ENCODE results near the gene CTTNBP2. TPM values are rescaled to one million over a fixed set of nuclear protein-coding genes. Genes with fewer than 3 reads are reported as not detected.

CTTNBP2 gene
- total and polyA plus RNA-seq, 10 of the 15 experiments (the other 5 are each of a cell fraction or from before 2014, with no cell fraction given) = 0.04 to 0.43 TPM; not detected in 8

DNA sequence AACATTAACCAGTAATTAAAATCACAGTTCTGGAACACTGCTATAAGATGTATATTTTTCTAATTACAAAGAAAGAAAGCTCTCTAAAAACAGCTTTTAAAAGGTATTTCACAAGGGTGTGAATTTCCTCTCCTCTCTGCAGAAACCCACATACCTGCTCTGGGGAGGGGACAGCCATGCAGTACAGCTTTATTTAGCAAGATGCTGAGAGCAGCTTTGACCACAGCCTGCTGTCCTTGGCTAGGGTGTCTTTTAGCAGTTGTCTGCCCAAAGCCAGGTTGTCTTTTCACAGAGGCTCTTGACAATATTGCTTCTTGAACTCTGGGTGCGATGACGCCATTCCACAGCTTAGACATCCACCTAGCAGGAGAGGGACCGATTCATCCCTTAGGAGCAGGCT lies 148.3 kb downstream of the CTTNBP2 start:
- Histone ChIP-seq H3K79me2 (ENCODE audit: control insufficient read depth, insufficient read depth, low read length) (no peaks in the 10 kb centered on the region), H3K9ac (ENCODE audit: control insufficient read depth, insufficient read depth, low read length) (no peak overlapping the region), H3K4me1 (ENCODE audit: control insufficient read depth, insufficient read depth, low read length) (no peaks in the 10 kb centered on the region), H3K9me3 (replicated peaks; ENCODE audit: control insufficient read depth, insufficient read depth, low read length) (no peaks in the 10 kb centered on the region), H3K4me3 (no peak overlapping the region), H4K20me1 (ENCODE audit: control insufficient read depth, insufficient read depth) (no peaks in the 10 kb centered on the region), H3K4me2 (ENCODE audit: control insufficient read depth, insufficient read depth) (no peak overlapping the region), H3K27me3 (replicated peaks in 1 of 2; ENCODE audit: control insufficient read depth in 2 of 2, insufficient read depth in 2 of 2, low read length in 1 of 2) (no peaks in the 10 kb centered on the region), H3K36me3 (ENCODE audit: control insufficient read depth in 2 of 2, insufficient read depth in 2 of 2, low read length in 1 of 2) (no peaks in the 10 kb centered on the region), H2AFZ (ENCODE audit: control insufficient read depth, low read depth, low read length) (no peak overlapping the region; the same call in 1 of the 2 replicates), H3K27ac (ENCODE audit: control insufficient read depth, insufficient read depth) (no peak overlapping the region)
- WGBS (ENCODE audit: insufficient coverage, insufficient replicate concordance, low lambda C conversion rate, missing lambda C conversion rate) = 59% methylated on average over 3 of the region's 3 CpGs
- SMC1A ChIA-PET (ENCODE audit: uncharacterized antibody, unreplicated experiment) = interaction anchor here (0.8 to 6.1 kb wide), 12 partner anchors 8 to 339 kb away, joined by 3 to 57 read pairs (median 4); no protein-coding TSS in a partner anchor
- POLR2A ChIA-PET = interaction anchor here (0.5 to 1.0 kb wide), 2 partner anchors 302 to 860 kb away, joined by 3 to 5 read pairs; no protein-coding TSS in a partner anchor
- DNase-seq (ENCODE audit: low read depth, low spot score) (no peak), FAIRE-seq (no peak), ATAC-seq (peak; percentile 17; the same call in 1 of the 3 replicates)
- RAD21 ChIA-PET (ENCODE audit: unreplicated experiment) = interaction anchor here (1.9 kb wide), 1 partner anchor 10 kb away, joined by 5 read pairs; no protein-coding TSS in a partner anchor
- intact Hi-C loops (cut with micrococcal nuclease; ENCODE audit: unreplicated experiment) (no loop called here), in situ Hi-C loops (cut with MboI) (loop anchor here (5.0 kb wide), 1 partner anchor 328 kb away; no protein-coding TSS in a partner anchor)
- CTCF ChIA-PET = interaction anchor here (1.1 to 4.9 kb wide), 3 partner anchors 9 to 325 kb away, joined by 3 to 35 read pairs (median 9); no protein-coding TSS in a partner anchor
- BruUV-seq (replicated peaks) = no TSS peak
- TF ChIP-seq PAX5 (IDR thresholded peaks at IDR 0.05; ENCODE audit: borderline replicate concordance, low read depth, low read length) (no peak), MTA3 (IDR thresholded peaks at IDR 0.05; ENCODE audit: borderline replicate concordance, low read length) (no peak), ZZZ3 (IDR thresholded peaks at IDR 0.05; ENCODE audit: control insufficient read depth, insufficient read length, low read depth) (no peak), SUPT20H (IDR thresholded peaks at IDR 0.05; ENCODE audit: borderline replicate concordance, control insufficient read depth, low read depth, low read length) (no peak), CREM (IDR thresholded peaks at IDR 0.05; ENCODE audit: low read depth) (no peak), STAT3 (IDR thresholded peaks at IDR 0.05; ENCODE audit: low read depth, low read length) (no peak), FOS (IDR thresholded peaks at IDR 0.05; ENCODE audit: borderline replicate concordance, extremely low read depth, insufficient read length) (no peak), NRF1 (conservative IDR thresholded peaks at IDR 0.05; ENCODE audit: low read depth, low read length) (no peak)
- TF ChIP-seq, protein P1, sequence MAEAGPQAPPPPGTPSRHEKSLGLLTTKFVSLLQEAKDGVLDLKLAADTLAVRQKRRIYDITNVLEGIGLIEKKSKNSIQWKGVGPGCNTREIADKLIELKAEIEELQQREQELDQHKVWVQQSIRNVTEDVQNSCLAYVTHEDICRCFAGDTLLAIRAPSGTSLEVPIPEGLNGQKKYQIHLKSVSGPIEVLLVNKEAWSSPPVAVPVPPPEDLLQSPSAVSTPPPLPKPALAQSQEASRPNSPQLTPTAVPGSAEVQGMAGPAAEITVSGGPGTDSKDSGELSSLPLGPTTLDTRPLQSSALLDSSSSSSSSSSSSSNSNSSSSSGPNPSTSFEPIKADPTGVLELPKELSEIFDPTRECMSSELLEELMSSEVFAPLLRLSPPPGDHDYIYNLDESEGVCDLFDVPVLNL (IDR thresholded peaks at IDR 0.05; ENCODE audit: low read depth, low read length) = no peak
- TF ChIP-seq, protein P2, sequence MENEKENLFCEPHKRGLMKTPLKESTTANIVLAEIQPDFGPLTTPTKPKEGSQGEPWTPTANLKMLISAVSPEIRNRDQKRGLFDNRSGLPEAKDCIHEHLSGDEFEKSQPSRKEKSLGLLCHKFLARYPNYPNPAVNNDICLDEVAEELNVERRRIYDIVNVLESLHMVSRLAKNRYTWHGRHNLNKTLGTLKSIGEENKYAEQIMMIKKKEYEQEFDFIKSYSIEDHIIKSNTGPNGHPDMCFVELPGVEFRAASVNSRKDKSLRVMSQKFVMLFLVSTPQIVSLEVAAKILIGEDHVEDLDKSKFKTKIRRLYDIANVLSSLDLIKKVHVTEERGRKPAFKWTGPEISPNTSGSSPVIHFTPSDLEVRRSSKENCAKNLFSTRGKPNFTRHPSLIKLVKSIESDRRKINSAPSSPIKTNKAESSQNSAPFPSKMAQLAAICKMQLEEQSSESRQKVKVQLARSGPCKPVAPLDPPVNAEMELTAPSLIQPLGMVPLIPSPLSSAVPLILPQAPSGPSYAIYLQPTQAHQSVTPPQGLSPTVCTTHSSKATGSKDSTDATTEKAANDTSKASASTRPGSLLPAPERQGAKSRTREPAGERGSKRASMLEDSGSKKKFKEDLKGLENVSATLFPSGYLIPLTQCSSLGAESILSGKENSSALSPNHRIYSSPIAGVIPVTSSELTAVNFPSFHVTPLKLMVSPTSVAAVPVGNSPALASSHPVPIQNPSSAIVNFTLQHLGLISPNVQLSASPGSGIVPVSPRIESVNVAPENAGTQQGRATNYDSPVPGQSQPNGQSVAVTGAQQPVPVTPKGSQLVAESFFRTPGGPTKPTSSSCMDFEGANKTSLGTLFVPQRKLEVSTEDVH (IDR thresholded peaks at IDR 0.05; ENCODE audit: low read depth, partially characterized antibody) = no peak
- TF ChIP-seq, protein P3, sequence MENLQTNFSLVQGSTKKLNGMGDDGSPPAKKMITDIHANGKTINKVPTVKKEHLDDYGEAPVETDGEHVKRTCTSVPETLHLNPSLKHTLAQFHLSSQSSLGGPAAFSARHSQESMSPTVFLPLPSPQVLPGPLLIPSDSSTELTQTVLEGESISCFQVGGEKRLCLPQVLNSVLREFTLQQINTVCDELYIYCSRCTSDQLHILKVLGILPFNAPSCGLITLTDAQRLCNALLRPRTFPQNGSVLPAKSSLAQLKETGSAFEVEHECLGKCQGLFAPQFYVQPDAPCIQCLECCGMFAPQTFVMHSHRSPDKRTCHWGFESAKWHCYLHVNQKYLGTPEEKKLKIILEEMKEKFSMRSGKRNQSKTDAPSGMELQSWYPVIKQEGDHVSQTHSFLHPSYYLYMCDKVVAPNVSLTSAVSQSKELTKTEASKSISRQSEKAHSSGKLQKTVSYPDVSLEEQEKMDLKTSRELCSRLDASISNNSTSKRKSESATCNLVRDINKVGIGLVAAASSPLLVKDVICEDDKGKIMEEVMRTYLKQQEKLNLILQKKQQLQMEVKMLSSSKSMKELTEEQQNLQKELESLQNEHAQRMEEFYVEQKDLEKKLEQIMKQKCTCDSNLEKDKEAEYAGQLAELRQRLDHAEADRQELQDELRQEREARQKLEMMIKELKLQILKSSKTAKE (IDR thresholded peaks at IDR 0.05; ENCODE audit: low read depth, poor library complexity, severe bottlenecking) = no peak
- TF ChIP-seq, protein P4, sequence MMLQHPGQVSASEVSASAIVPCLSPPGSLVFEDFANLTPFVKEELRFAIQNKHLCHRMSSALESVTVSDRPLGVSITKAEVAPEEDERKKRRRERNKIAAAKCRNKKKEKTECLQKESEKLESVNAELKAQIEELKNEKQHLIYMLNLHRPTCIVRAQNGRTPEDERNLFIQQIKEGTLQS (IDR thresholded peaks at IDR 0.05; ENCODE audit: borderline replicate concordance, extremely low read depth, low read depth, low read length) = no peak
